Gastrocnemius medialis (tissue), 4 donors: ENCODE results near the gene ANKS1B. TPM values are rescaled to one million over a fixed set of nuclear protein-coding genes. Genes with fewer than 3 reads are reported as not detected.

Source experiments
- ATAC-seq, 2 donors: fragments of 150-250 bp; one replicate each; pipeline ENCODE4 v1.9.1; 2016
- DNase-seq, 2 donors: peaks; one replicate each; pipeline ENCODE4 v3.0.0-alpha.2; 2019
- H3K27ac ChIP-seq, 4 donors: fragments of 200-600 bp; sonication (generic); 1 replicate in 1 of 4; 2 replicates in 3 of 4; pipeline ENCODE4 v1.5.1; 2016 to 2018; ENCODE audit warnings: mild to moderate bottlenecking in 2 of 4, moderate library complexity in 1 of 4
- H3K27me3 ChIP-seq, 3 donors: fragments of 200-600 bp; sonication (generic) in 2 of 3; 1 replicate in 1 of 3; 2 replicates in 2 of 3; pipeline versions ENCODE4 v1.5.1 to v1.6.0; 2016 to 2019; ENCODE audit warnings: mild to moderate bottlenecking in 1 of 3, moderate library complexity in 1 of 3
- H3K36me3 ChIP-seq, 2 donors: fragments of 200-600 bp; sonication (generic) in 1 of 2; one replicate each; pipeline ENCODE4 v1.5.1; 2017 to 2018
- H3K4me1 ChIP-seq, 2 donors: fragments of 200-600 bp; sonication (generic) in 1 of 2; one replicate each; pipeline ENCODE4 v1.5.1; 2016 to 2017; ENCODE audit warnings: mild to moderate bottlenecking in 2 of 2
- H3K4me3 ChIP-seq, 4 donors: fragments of 200-600 bp; sonication (generic) in 3 of 4; 1 replicate in 1 of 4; 2 replicates in 3 of 4; pipeline ENCODE4 v1.5.1; 2016 to 2019; ENCODE audit warnings: mild to moderate bottlenecking in 2 of 4
- H3K9me3 ChIP-seq, 3 donors: fragments of 200-600 bp; sonication (generic) in 2 of 3; 1 replicate in 1 of 3; 2 replicates in 2 of 3; pipeline ENCODE4 v1.5.1; 2016 to 2019
- POLR2A ChIP-seq, 2 donors: fragments of 450-650 bp; IDR thresholded peaks; one replicate each; pipeline ENCODE4 v1.6.1; 2017; ENCODE audit warnings: antibody characterized with exemption in 2 of 2, mild to moderate bottlenecking in 2 of 2, moderate library complexity in 2 of 2
- in situ Hi-C, 4 donors: fragments of 200-750 bp; cut with MboI; loops; one replicate each; pipeline versions ENCODE4 v1.15.0 to v1.8.0; 2017; ENCODE audit warnings: low sequenced_read_pairs in 4 of 4
- intact Hi-C: fragments of 100-400 bp; cut with DNase I; formaldehyde crosslinking; loops from one replicate; pipeline ENCODE4 v1.15.1; 2023; ENCODE audit warnings: low total_unique reads
- total RNA-seq, 4 donors: library from RNA; depleted of rRNA; stranded (reverse); fragments of >200 nt; gene quantifications; one replicate each; pipeline versions ENCODE4 v1.1.0 to v1.2.3, GENCODE V29; 2016
- TF ChIP-seq, protein P1 (sequence below), 5 experiments: fragments of 450-650 bp in 3 of 5; fragments of 200-600 bp in 2 of 5; sonication (generic) in 2 of 5; IDR thresholded peaks in 4 of 5; conservative IDR thresholded peaks in 1 of 5; 1 replicate in 4 of 5; 2 replicates in 1 of 5; pipeline ENCODE4 v1.5.1; 2016 to 2019; ENCODE audit warnings: antibody characterized with exemption in 5 of 5, mild to moderate bottlenecking in 3 of 5, moderate library complexity in 3 of 5

ANKS1B gene
- total RNA-seq, 4 donors from 2014 or later, result 3.9 to 14.5 (median 5.7) TPM

DNA sequence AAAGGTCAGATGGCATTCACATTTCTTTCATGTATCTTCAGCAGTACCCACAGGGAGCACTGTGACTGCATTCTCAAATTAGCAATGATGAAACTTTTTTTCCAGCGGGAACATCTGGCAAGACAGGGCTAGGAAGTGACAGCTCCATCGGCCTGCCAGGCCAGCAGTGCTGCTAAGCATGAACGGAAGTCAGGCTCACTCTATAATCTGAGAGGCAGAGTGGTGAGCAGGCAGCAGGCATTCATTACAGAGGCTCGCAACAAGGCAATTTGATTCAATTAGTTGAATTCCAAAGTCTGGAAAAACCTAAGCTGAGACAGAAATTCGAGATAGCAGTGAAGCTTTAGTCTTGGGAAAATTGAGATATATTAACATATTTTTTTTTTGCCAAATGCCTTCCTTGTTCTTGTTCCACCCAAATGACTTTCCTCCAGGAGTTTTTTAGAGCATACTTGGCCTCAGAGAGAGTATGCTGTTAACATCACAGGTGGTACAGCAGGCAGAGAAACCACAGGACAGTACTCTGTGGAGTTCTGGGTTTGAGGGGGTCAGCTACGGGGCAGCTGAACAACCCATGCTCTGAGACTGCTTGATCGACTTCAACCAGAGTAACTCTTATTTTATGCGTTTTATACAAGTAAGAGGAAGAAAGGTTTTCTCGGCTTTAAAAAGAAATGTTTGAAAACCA lies 924.8 kb downstream of the ANKS1B start:
- Histone ChIP-seq H3K9me3 (no peaks in the 10 kb centered on the region), H3K4me1 (peaks cover 4 to 25% of the 10 kb centered on the region in 2 donors), H3K4me3 (no peak overlapping the region), H3K27ac (peak overlapping the region in 3 of 4 donors; percentile 38 to 41 (median 39)), H3K27me3 (no peaks in the 10 kb centered on the region), H3K36me3 (no peaks in the 10 kb centered on the region)
- peak; percentile 66 to 72 for ATAC-seq
- intact Hi-C loops, result loop anchor here (5.0 kb wide), 1 partner anchor 882 kb away; no protein-coding TSS in a partner anchor
- in situ Hi-C loops, result no loop called here
- peak; percentile 28 to 48 for DNase-seq
- TF ChIP-seq, protein P1, sequence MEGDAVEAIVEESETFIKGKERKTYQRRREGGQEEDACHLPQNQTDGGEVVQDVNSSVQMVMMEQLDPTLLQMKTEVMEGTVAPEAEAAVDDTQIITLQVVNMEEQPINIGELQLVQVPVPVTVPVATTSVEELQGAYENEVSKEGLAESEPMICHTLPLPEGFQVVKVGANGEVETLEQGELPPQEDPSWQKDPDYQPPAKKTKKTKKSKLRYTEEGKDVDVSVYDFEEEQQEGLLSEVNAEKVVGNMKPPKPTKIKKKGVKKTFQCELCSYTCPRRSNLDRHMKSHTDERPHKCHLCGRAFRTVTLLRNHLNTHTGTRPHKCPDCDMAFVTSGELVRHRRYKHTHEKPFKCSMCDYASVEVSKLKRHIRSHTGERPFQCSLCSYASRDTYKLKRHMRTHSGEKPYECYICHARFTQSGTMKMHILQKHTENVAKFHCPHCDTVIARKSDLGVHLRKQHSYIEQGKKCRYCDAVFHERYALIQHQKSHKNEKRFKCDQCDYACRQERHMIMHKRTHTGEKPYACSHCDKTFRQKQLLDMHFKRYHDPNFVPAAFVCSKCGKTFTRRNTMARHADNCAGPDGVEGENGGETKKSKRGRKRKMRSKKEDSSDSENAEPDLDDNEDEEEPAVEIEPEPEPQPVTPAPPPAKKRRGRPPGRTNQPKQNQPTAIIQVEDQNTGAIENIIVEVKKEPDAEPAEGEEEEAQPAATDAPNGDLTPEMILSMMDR (IDR thresholded peaks at IDR 0.05 in 4 of 5, conservative IDR thresholded peaks at IDR 0.05 in 1 of 5), result no peak
- TF ChIP-seq POLR2A (IDR thresholded peaks at IDR 0.05), result no peak

DNA sequence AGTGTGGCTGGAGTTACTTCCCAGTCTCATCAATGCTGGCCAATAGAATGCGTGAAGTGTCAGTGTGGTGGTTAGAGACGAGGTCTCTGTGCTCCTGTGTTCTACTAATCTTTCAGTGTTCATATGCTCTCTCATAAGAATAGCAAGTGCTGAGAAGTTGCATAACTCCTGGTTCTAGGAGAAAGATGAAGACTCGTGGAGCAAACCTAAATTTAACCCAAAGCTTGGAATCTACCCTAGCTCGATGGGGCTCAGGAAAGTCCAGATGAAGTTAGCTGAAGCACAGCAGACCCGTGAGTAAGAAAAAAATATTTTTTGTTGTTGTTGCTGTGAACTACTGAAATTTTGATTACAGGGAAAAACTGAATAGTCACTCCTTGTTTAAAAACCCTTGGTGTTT lies 927.1 kb downstream of the ANKS1B start:
- no peak for DNase-seq
- no peak for ATAC-seq
- no peak overlapping the region for H3K27ac ChIP-seq
- no peaks in the 10 kb centered on the region for H3K36me3 ChIP-seq
- no peaks in the 10 kb centered on the region for H3K27me3 ChIP-seq
- peaks cover 4 to 5% of the 10 kb centered on the region in 2 donors for H3K4me1 ChIP-seq
- in situ Hi-C loops (no loop called here), intact Hi-C loops (no loop called here)
- H3K4me3 ChIP-seq, result no peak overlapping the region
- no peaks in the 10 kb centered on the region for H3K9me3 ChIP-seq
- TF ChIP-seq, protein P1 (IDR thresholded peaks at IDR 0.05 in 4 of 5, conservative IDR thresholded peaks at IDR 0.05 in 1 of 5), result no peak
- TF ChIP-seq POLR2A (IDR thresholded peaks at IDR 0.05), result no peak

- Histone ChIP-seq H3K27me3 (no peaks in the 10 kb centered on the region), H3K9me3 (no peaks in the 10 kb centered on the region), H3K4me1 (peaks cover 4 to 5% of the 10 kb centered on the region in 2 donors), H3K27ac (no peak overlapping the region), H3K36me3 (no peaks in the 10 kb centered on the region), H3K4me3 (no peak overlapping the region)
- ATAC-seq, result no peak
- no peak for TF ChIP-seq POLR2A (IDR thresholded peaks at IDR 0.05)
- TF ChIP-seq, protein P1 (IDR thresholded peaks at IDR 0.05 in 4 of 5, conservative IDR thresholded peaks at IDR 0.05 in 1 of 5), result no peak
- no peak for DNase-seq
- in situ Hi-C loops, result no loop called here
- intact Hi-C loops, result no loop called here
These were observed 928.5 kb downstream of the ANKS1B start for GRCh38 chr12:99056186-99056585.

GRCh38 chr12:99055299-99055698 lies 929.4 kb downstream of the ANKS1B start:
- Histone ChIP-seq H3K27ac (no peak overlapping the region), H3K9me3 (no peaks in the 10 kb centered on the region), H3K4me1 (peaks cover 4 to 5% of the 10 kb centered on the region in 2 donors), H3K4me3 (no peak overlapping the region), H3K27me3 (no peaks in the 10 kb centered on the region), H3K36me3 (no peaks in the 10 kb centered on the region)
- no peak for ATAC-seq
- no peak for DNase-seq
- TF ChIP-seq, protein P1 (IDR thresholded peaks at IDR 0.05 in 4 of 5, conservative IDR thresholded peaks at IDR 0.05 in 1 of 5), result no peak
- no peak for TF ChIP-seq POLR2A (IDR thresholded peaks at IDR 0.05)
- in situ Hi-C loops, result no loop called here
- intact Hi-C loops, result no loop called here
